NCI-H2196 treated with DMSO at 0.1 percent for 48 hours (cell line): Measurements from ENCODE around the gene LRRC8E.
"Not testable (repeated sequence)": the region's sequence is repeated elsewhere in the genome, so short reads cannot be mapped to it uniquely, and the experiment has no call there.

Experiments used
- DNase-seq: peaks from one replicate; lab custom pipeline; 2025; ENCODE audit not compliant: unreplicated experiment; lab: John Stamatoyannopoulos, UW

The LRRC8E gene

GRCh38 chr19:7853770-7854128 lies 34.6 kb upstream of the LRRC8E start:
- DNase-seq: peak; percentile 21

- no peak for DNase-seq
These were observed 32.7 kb upstream of the LRRC8E start for GRCh38 chr19:7855426-7856108.

GRCh38 chr19:7856109-7856591 lies 32.2 kb upstream of the LRRC8E start:
- DNase-seq: no peak

- no peak for DNase-seq
These were observed 31.3 kb upstream of the LRRC8E start for GRCh38 chr19:7856679-7857663.

- DNase-seq: no peak
These were observed 30.6 kb upstream of the LRRC8E start for GRCh38 chr19:7857727-7858108.

GRCh38 chr19:7858109-7858770 lies 30.1 kb upstream of the LRRC8E start:
- no peak for DNase-seq

- DNase-seq: not testable (repeated sequence)
These were observed 29.2 kb upstream of the LRRC8E start for GRCh38 chr19:7859087-7859486.

GRCh38 chr19:7859831-7860713 lies 28.2 kb upstream of the LRRC8E start:
- no peak for DNase-seq

GRCh38 chr19:7860714-7861618 lies 27.3 kb upstream of the LRRC8E start:
- no peak for DNase-seq

GRCh38 chr19:7861619-7862412 lies 26.5 kb upstream of the LRRC8E start:
- no peak for DNase-seq

GRCh38 chr19:7862413-7862951 lies 25.8 kb upstream of the LRRC8E start:
- no peak for DNase-seq

- DNase-seq: no peak
These were observed 24.9 kb upstream of the LRRC8E start for GRCh38 chr19:7863157-7863970.

GRCh38 chr19:7863971-7864689 lies 24.2 kb upstream of the LRRC8E start:
- DNase-seq: no peak

GRCh38 chr19:7864690-7865074 lies 23.6 kb upstream of the LRRC8E start:
- no peak for DNase-seq

GRCh38 chr19:7865262-7865911 lies 22.9 kb upstream of the LRRC8E start:
- no peak for DNase-seq

GRCh38 chr19:7866399-7867091 lies 21.8 kb upstream of the LRRC8E start:
- DNase-seq: no peak
